OCI-LY1 (cell line): ENCODE measurements around the gene OGA.

Experiments
- H2AFZ ChIP-seq: fragments of 200-600 bp; sonication (generic), shearing (Covaris generic); 2 replicates; pipeline ENCODE4 v1.6.0; 2014; ENCODE audit warnings: antibody characterized with exemption, mild to moderate bottlenecking, low read length
- H3F3A ChIP-seq: fragments of 200-600 bp; sonication (generic), shearing (Covaris generic); 2 replicates; pipeline ENCODE4 v1.6.0; 2014; ENCODE audit warnings: mild to moderate bottlenecking, antibody characterized with exemption, low read length, moderate library complexity; ENCODE audit not compliant: insufficient read depth
- H3K27ac ChIP-seq: fragments of 200-600 bp; sonication (generic); 2 replicates; pipeline ENCODE4 v1.5.1; 2014; ENCODE audit warnings: low read length, mixed run types, mild to moderate bottlenecking, low read depth; ENCODE audit not compliant: poor library complexity, severe bottlenecking
- H3K27me3 ChIP-seq: fragments of 200-600 bp; sonication (generic); 2 replicates; pipeline ENCODE4 v1.6.0; 2014; ENCODE audit warnings: antibody characterized with exemption, mild to moderate bottlenecking, low read length, moderate library complexity; ENCODE audit not compliant: insufficient read depth
- H3K36me3 ChIP-seq: fragments of 200-600 bp; sonication (generic); 2 replicates; pipeline ENCODE4 v1.6.1; 2014; ENCODE audit warnings: mild to moderate bottlenecking, antibody characterized with exemption, low read length, moderate library complexity, mixed read lengths; ENCODE audit not compliant: insufficient read depth
- H3K4me1 ChIP-seq: fragments of 200-600 bp; sonication (generic); 2 replicates; pipeline ENCODE4 v1.5.1; 2014; ENCODE audit warnings: mild to moderate bottlenecking, low read length, moderate library complexity; ENCODE audit not compliant: insufficient read depth, severe bottlenecking
- H3K4me2 ChIP-seq: fragments of 200-600 bp; sonication (generic), shearing (Covaris generic); 2 replicates; pipeline ENCODE4 v1.6.1; 2014; ENCODE audit warnings: low read length
- H3K4me3 ChIP-seq: fragments of 200-600 bp; sonication (generic); 2 replicates; pipeline ENCODE4 v1.5.1; 2014; ENCODE audit warnings: low read length, low read depth, mild to moderate bottlenecking, mixed read lengths; ENCODE audit not compliant: poor library complexity, severe bottlenecking
- H3K79me2 ChIP-seq: fragments of 200-600 bp; shearing (Covaris generic); 2 replicates; pipeline ENCODE4 v1.6.1; 2016; ENCODE audit warnings: mixed run types, low read length, mixed read lengths; ENCODE audit not compliant: insufficient read depth
- H3K9ac ChIP-seq: fragments of 200-600 bp; sonication (generic), shearing (Covaris generic); 2 replicates; pipeline ENCODE4 v1.6.1; 2014; ENCODE audit warnings: mild to moderate bottlenecking, low read length, mixed read lengths
- H3K9me2 ChIP-seq: fragments of 200-600 bp; sonication (generic), shearing (Covaris generic); 2 replicates; pipeline ENCODE4 v1.6.1; 2014; ENCODE audit warnings: low read depth, mild to moderate bottlenecking, low read length, mixed read lengths
- H3K9me3 ChIP-seq: fragments of 200-600 bp; shearing (Covaris generic); 2 replicates; pipeline ENCODE4 v1.6.1; 2014; ENCODE audit warnings: low read length, mixed read lengths
- H4K20me1 ChIP-seq: fragments of 200-600 bp; sonication (generic), shearing (Covaris generic); 2 replicates; pipeline ENCODE4 v1.6.0; 2016; ENCODE audit warnings: mild to moderate bottlenecking, low read length; ENCODE audit not compliant: insufficient read depth
- CTCF ChIP-seq: fragments of 200-600 bp; sonication (generic), shearing (Covaris generic); IDR thresholded peaks from 2 replicates; pipeline ENCODE4 v1.5.1; 2017; ENCODE audit warnings: mild to moderate bottlenecking, antibody characterized with exemption, low read length, moderate library complexity, mixed read lengths
- EZH2 ChIP-seq: fragments of 200-600 bp; sonication (generic), shearing (Covaris generic); IDR thresholded peaks from 2 replicates; pipeline ENCODE4 v1.8.0; 2017; ENCODE audit warnings: borderline replicate concordance, mixed run types, mild to moderate bottlenecking, antibody characterized with exemption, low read length, moderate library complexity, mixed read lengths

OGA gene

DNA sequence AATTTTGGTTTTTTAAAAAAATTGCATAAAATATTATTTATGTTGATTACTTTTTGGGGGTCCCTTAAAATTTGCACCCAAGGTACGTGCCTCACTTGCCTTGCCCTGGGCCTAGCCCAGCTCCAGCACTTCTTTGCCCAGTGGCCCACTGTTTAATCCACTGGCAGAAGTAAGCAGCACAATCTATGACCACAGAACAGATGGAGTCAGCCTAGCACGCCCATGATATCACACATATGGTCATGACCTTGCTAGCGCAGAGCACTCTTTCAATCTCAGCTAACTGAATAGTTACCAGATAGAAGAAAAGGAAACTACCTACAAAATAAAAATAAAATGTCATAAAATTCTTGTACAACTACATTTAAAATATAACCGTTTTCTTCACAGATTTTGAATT, 5.6 kb downstream of the OGA start:
- TF ChIP-seq EZH2 (no peak), CTCF (no peak)
- no peaks in the 10 kb centered on the region for H3K27me3 ChIP-seq
- H2AFZ ChIP-seq: no peak overlapping the region
- H4K20me1 ChIP-seq: no peaks in the 10 kb centered on the region
- H3K4me2 ChIP-seq: no peak overlapping the region
- H3K36me3 ChIP-seq: peaks cover 34% of the 10 kb centered on the region
- H3K9me2 ChIP-seq: no peaks in the 10 kb centered on the region
- no peaks in the 10 kb centered on the region for H3F3A ChIP-seq
- peaks cover 35% of the 10 kb centered on the region for H3K79me2 ChIP-seq
- H3K9me3 ChIP-seq: no peaks in the 10 kb centered on the region
- peaks cover 18% of the 10 kb centered on the region for H3K4me1 ChIP-seq
- H3K4me3 ChIP-seq: no peak overlapping the region
- no peak overlapping the region for H3K9ac ChIP-seq
- H3K27ac ChIP-seq: no peak overlapping the region

DNA sequence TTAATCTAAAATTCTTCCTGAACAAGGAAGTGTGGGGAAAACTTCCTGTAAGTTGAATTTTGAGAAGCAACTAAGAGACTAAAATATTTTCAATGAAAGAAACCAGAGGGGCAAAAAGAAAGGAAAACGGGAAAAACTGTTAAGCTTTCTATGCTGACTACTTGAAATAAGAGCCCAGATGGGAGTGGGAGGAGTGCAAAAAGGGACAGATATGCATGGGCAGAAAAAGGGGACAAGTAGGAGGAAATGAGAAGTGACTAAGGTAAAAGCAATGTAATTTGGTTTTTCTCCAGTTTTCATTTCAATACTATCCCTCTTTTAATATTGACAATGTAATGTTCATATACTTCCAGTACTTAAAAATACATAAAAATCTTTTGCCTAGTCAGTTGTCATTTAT, 11.1 kb downstream of the OGA start:
- Histone ChIP-seq H2AFZ (no peak overlapping the region), H3K27me3 (no peaks in the 10 kb centered on the region), H3K9ac (no peak overlapping the region), H3K9me2 (no peaks in the 10 kb centered on the region), H3K4me1 (no peaks in the 10 kb centered on the region), H3K79me2 (no peaks in the 10 kb centered on the region), H3K4me3 (no peak overlapping the region), H3F3A (no peaks in the 10 kb centered on the region), H3K4me2 (no peak overlapping the region), H3K36me3 (peaks cover 73% of the 10 kb centered on the region), H3K9me3 (no peaks in the 10 kb centered on the region), H3K27ac (no peak overlapping the region), H4K20me1 (no peaks in the 10 kb centered on the region)
- no peak for TF ChIP-seq CTCF
- no peak for TF ChIP-seq EZH2

DNA sequence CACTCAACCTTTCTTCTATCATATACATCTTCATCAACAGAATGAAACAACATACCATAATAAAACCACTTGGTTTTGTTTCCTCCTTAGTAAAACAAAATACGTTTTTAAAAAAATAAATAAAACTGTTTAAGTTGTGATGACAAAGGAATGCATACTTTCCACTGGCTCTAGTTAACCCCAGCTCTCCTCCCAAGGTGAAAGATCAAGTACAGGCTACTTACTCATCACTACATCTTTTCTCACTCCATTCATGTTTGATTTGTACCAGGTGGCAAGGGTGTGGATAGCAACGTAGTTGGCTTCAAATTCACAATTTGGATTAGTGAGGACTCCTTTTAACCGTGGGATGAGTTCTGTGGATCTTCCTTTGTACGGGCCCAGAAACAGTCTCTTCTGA, 14.7 kb downstream of the OGA start:
- TF ChIP-seq CTCF: no peak
- TF ChIP-seq EZH2: no peak
- Histone ChIP-seq H4K20me1 (no peaks in the 10 kb centered on the region), H3K27me3 (no peaks in the 10 kb centered on the region), H3K79me2 (no peaks in the 10 kb centered on the region), H3K9ac (no peak overlapping the region), H3K9me3 (no peaks in the 10 kb centered on the region), H3F3A (no peaks in the 10 kb centered on the region), H3K4me2 (no peak overlapping the region), H2AFZ (no peak overlapping the region), H3K36me3 (peaks cover 77% of the 10 kb centered on the region), H3K4me3 (no peak overlapping the region), H3K9me2 (no peaks in the 10 kb centered on the region), H3K27ac (no peak overlapping the region), H3K4me1 (no peaks in the 10 kb centered on the region)
